Fibroblast of skin of left biceps (primary cell): Measurements from ENCODE around the gene PROZ.

Source experiments
- DNase-seq, 2 experiments: peaks; one replicate each; pipeline ENCODE4 v3.0.0-alpha.2; 2013; ENCODE audit warnings: low read depth in 2 of 2

Gene PROZ

GRCh38 chr13:113207890-113208420 is 49.5 kb downstream of the PROZ start:
- DNase-seq = no peak

- DNase-seq = peak; percentile 59 to 74
Observed at GRCh38 chr13:113208421-113209335, 50.2 kb downstream of the PROZ start, which contains the start of gene PCID2. PCID2 (minus strand) TSS chr13:113208669; CDS start chr13:113208634, 35 bp downstream.

- peak; percentile 43 to 61 for DNase-seq
Observed at GRCh38 chr13:113209336-113209758, 50.9 kb downstream of the PROZ start, which contains the start of gene CUL4A. CUL4A (plus strand) TSS chr13:113209613; CDS start chr13:113209628, 15 bp downstream.

- no peak for DNase-seq
Observed at GRCh38 chr13:113209759-113210421, 51.4 kb downstream of the PROZ start.

- DNase-seq = no peak
Observed at GRCh38 chr13:113210833-113211232, 52.4 kb downstream of the PROZ start.

- no peak for DNase-seq
Observed at GRCh38 chr13:113211774-113212173, 53.3 kb downstream of the PROZ start.

DNA sequence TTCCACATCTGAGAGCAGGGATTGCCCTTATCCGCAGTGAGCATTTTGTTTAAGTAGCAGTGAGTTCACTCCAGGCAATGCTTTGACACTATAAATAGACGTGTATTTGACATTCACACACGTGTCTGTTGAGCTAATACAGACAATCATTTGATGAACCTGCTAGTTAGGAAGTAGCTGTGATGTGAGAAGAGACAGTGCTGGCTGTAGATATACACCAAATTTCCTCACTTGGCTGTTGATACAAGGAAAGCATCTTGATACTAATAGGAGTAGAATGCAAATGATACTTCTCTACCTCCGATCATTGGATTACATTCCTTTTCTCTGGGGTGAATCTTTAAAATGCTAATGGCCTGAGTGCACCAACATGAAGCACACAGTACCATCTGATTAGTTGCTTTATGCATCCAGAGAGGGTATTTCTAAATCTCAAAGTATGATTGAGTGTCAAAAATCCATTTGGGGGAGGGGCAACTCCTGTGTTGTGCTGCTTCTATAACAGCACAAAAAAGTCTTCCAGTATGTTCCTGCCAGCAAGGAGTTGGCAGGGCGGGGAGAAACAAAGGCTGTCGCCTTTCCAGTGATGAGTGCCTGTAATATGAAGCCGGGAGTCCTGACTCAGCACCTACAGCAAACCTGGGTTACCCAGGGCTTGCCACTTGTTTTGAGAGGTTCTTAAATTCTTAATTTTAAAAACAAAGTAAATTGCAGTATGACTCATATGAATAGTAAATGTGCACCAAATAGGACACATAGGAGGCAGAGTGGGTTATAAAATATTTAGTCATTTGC is 58.0 kb downstream of the PROZ start:
- DNase-seq = no peak

GRCh38 chr13:113218586-113218985 is 60.1 kb downstream of the PROZ start:
- DNase-seq = no peak

GRCh38 chr13:113219256-113219940 is 61.0 kb downstream of the PROZ start:
- no peak for DNase-seq

- DNase-seq = no peak
Observed at GRCh38 chr13:113220141-113220598, 61.7 kb downstream of the PROZ start.

DNA sequence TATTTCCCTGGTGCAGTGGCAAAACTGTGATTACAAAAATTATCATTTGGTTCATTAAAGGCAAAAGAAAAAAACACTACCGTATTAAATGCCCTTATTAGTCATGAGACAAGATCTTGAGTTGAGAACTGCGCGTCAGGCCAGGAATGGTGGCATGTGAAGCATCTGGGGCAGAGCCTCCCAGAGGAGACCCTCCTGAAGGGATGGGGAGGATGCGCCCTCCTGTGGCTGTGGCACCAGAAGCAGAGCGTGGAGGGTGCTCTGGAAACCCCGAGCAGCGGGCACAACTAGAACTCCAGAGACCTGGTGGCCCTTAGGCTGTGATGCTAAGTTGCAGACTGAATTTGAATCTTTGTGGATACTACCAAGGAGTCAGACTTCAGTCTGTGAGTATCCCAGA is 62.4 kb downstream of the PROZ start:
- DNase-seq = no peak
